MM.1S (cell line): ENCODE data around the gene PNPLA2.

Experiments used
- DNase-seq: peaks from one replicate; pipeline ENCODE4 v3.0.0-alpha.2; 2015
- H2AFZ ChIP-seq: fragments of 300-600 bp; sonication (generic); 2 replicates; pipeline ENCODE4 v1.6.0; 2016; ENCODE audit warnings: antibody characterized with exemption, low read length
- H3F3A ChIP-seq: fragments of 300-600 bp; sonication (generic); 2 replicates; pipeline ENCODE4 v1.6.1; 2016; ENCODE audit warnings: mild to moderate bottlenecking, antibody characterized with exemption, low read length, moderate library complexity, mixed read lengths; ENCODE audit not compliant: insufficient read depth
- H3K27ac ChIP-seq: fragments of 300-600 bp; sonication (generic); 2 replicates; pipeline ENCODE4 v1.5.1; 2016; ENCODE audit warnings: mild to moderate bottlenecking, low read length
- H3K27me3 ChIP-seq: fragments of 300-600 bp; sonication (generic); replicated peaks from 2 replicates; pipeline ENCODE4 v1.6.0; 2016; ENCODE audit warnings: low read length; ENCODE audit not compliant: insufficient read depth
- H3K36me3 ChIP-seq: fragments of 300-600 bp; sonication (generic); replicated peaks from 2 replicates; pipeline ENCODE4 v1.6.1; 2016; ENCODE audit warnings: mild to moderate bottlenecking, low read length, mixed read lengths; ENCODE audit not compliant: insufficient read depth
- H3K4me1 ChIP-seq: fragments of 300-600 bp; sonication (generic); 2 replicates; pipeline ENCODE4 v1.6.1; 2016; ENCODE audit warnings: low read length, mixed read lengths
- H3K4me2 ChIP-seq: fragments of 300-600 bp; sonication (generic); 2 replicates; pipeline ENCODE4 v1.6.0; 2016; ENCODE audit warnings: low read depth, low read length
- H3K4me3 ChIP-seq: fragments of 300-600 bp; sonication (generic); 2 replicates; pipeline ENCODE4 v1.5.1; 2016; ENCODE audit warnings: low read length, mixed read lengths
- H3K79me2 ChIP-seq: fragments of 300-600 bp; sonication (generic); 2 replicates; pipeline ENCODE4 v1.6.1; 2016; ENCODE audit warnings: mixed run types, low read length, mixed read lengths
- H3K9ac ChIP-seq: fragments of 300-600 bp; sonication (generic); 2 replicates; pipeline ENCODE4 v1.6.1; 2016; ENCODE audit warnings: low read length, mixed read lengths
- H3K9me2 ChIP-seq: fragments of 300-600 bp; sonication (generic); replicated peaks from 2 replicates; pipeline ENCODE4 v1.6.1; 2016; ENCODE audit warnings: mild to moderate bottlenecking, low read length, mixed read lengths; ENCODE audit not compliant: insufficient read depth
- H3K9me3 ChIP-seq: fragments of 300-600 bp; sonication (generic); replicated peaks from 2 replicates; pipeline ENCODE4 v1.6.1; 2016; ENCODE audit warnings: mild to moderate bottlenecking, low read length, mixed read lengths; ENCODE audit not compliant: insufficient read depth
- H4K20me1 ChIP-seq: fragments of 300-600 bp; sonication (generic); 2 replicates; pipeline ENCODE4 v1.6.1; 2016; ENCODE audit warnings: mild to moderate bottlenecking, low read length, moderate library complexity, mixed read lengths; ENCODE audit not compliant: insufficient read depth
- CTCF ChIP-seq: fragments of 300-600 bp; sonication (generic); IDR thresholded peaks from 2 replicates; pipeline ENCODE4 v1.5.1; 2016; ENCODE audit warnings: antibody characterized with exemption, low read length, mixed read lengths
- EZH2 ChIP-seq: fragments of 300-600 bp; sonication (generic); optimal IDR thresholded peaks from 2 replicates; pipeline ENCODE3; 2017; ENCODE audit warnings: low read depth, mild to moderate bottlenecking, antibody characterized with exemption, low read length, mixed read lengths
- EZH2phosphoT487 ChIP-seq: fragments of 300-600 bp; sonication (generic); IDR thresholded peaks from 2 replicates; pipeline ENCODE4 v1.6.1; 2018; ENCODE audit warnings: antibody characterized with exemption, low read length

PNPLA2 gene

GRCh38 chr11:798093-798713 is 20.5 kb upstream of the PNPLA2 start, which contains the start of gene SLC25A22:
Gene SLC25A22, minus strand, starts transcription at chr11:798281. Its CDS starts 3,275 bp downstream, at chr11:795006.
- Histone ChIP-seq H2AFZ (peak within 1 kb of the TSS; percentile 69), H3K79me2 (peaks cover 51% of the 10 kb centered on the region), H3K9me3 (no peaks in the 10 kb centered on the region), H3K27ac (peak within 1 kb of the TSS; percentile 67; the same call in 1 of the 2 replicates), H3K4me2 (peak within 1 kb of the TSS; percentile 100), H3K4me1 (no peaks in the 10 kb centered on the region), H3K4me3 (peak within 1 kb of the TSS; percentile 84), H3K9me2 (no peaks in the 10 kb centered on the region), H3K36me3 (no peaks in the 10 kb centered on the region), H3K27me3 (no peaks in the 10 kb centered on the region), H4K20me1 (no peaks in the 10 kb centered on the region), H3F3A (peaks cover 21% of the 10 kb centered on the region), H3K9ac (peak within 1 kb of the TSS; percentile 85)
- peak; percentile 62 for TF ChIP-seq CTCF
- no peak for TF ChIP-seq EZH2phosphoT487
- peak; percentile 84 for DNase-seq

GRCh38 chr11:799641-800316 is 18.9 kb upstream of the PNPLA2 start:
- H3K9ac ChIP-seq: no peak overlapping the region
- TF ChIP-seq EZH2phosphoT487: no peak
- TF ChIP-seq EZH2: no peak
- TF ChIP-seq CTCF: no peak
- no peak overlapping the region for H2AFZ ChIP-seq
- H3K79me2 ChIP-seq: peaks cover 55% of the 10 kb centered on the region
- no peaks in the 10 kb centered on the region for H3K9me3 ChIP-seq
- H3K4me2 ChIP-seq: no peak overlapping the region
- DNase-seq: no peak
- no peaks in the 10 kb centered on the region for H3K9me2 ChIP-seq
- no peaks in the 10 kb centered on the region for H4K20me1 ChIP-seq
- H3K27ac ChIP-seq: no peak overlapping the region
- peaks cover 21% of the 10 kb centered on the region for H3F3A ChIP-seq
- H3K4me3 ChIP-seq: no peak overlapping the region
- no peaks in the 10 kb centered on the region for H3K27me3 ChIP-seq
- no peaks in the 10 kb centered on the region for H3K36me3 ChIP-seq
- 0 out of 2 replicates have a peak, but pooled peaks cover 5% of the 10 kb centered on the region for H3K4me1 ChIP-seq

GRCh38 chr11:800473-800872 is 18.2 kb upstream of the PNPLA2 start:
- no peak overlapping the region for H2AFZ ChIP-seq
- H3K79me2 ChIP-seq: peaks cover 49% of the 10 kb centered on the region
- H3K4me3 ChIP-seq: no peak overlapping the region
- 0 out of 2 replicates have a peak, but pooled peaks cover 5% of the 10 kb centered on the region for H3K4me1 ChIP-seq
- peaks cover 23% of the 10 kb centered on the region for H3F3A ChIP-seq
- TF ChIP-seq EZH2 (no peak), EZH2phosphoT487 (no peak), CTCF (no peak)
- H3K27me3 ChIP-seq: no peaks in the 10 kb centered on the region
- no peak for DNase-seq
- H3K9me2 ChIP-seq: no peaks in the 10 kb centered on the region
- H3K27ac ChIP-seq: no peak overlapping the region
- H3K9ac ChIP-seq: no peak overlapping the region
- H3K4me2 ChIP-seq: no peak overlapping the region
- H4K20me1 ChIP-seq: no peaks in the 10 kb centered on the region
- H3K36me3 ChIP-seq: no peaks in the 10 kb centered on the region
- H3K9me3 ChIP-seq: no peaks in the 10 kb centered on the region
